GM12878 (cell line): Measurements from ENCODE around the gene TFR2. TPM values are rescaled to one million over a fixed set of nuclear protein-coding genes. Genes with fewer than 3 reads are reported as not detected.

Experiments
- ATAC-seq: fragments of 200-7000 bp; cut with Tn5 transposase; 3 replicates; pipeline ENCODE4 v1.9.1; 2020; ENCODE audit warnings: mild to moderate bottlenecking, moderate library complexity
- BruUV-seq: library from RNA; stranded (reverse); fragments of 400-500 nt; replicated peaks from 2 replicates; lab custom pipeline; 2021; lab: Mats Ljungman, UMichigan
- CTCF ChIA-PET: fragments of 300-600 bp; sonication (Branson Sonifier 250); formaldehyde crosslinking; extraction: SDS; loops from one replicate; lab custom pipeline; 2021; ENCODE audit warnings: inconsistent platforms; lab: Yijun Ruan, JAX
- POLR2A ChIA-PET: fragments of 350-600 bp; formaldehyde crosslinking; extraction: SDS; loops from one replicate; lab custom pipeline; 2021; ENCODE audit warnings: inconsistent platforms; lab: Charles Lee
- RAD21 ChIA-PET: fragments of 300-600 bp; sonication (Branson Sonifier 250); formaldehyde crosslinking; loops from one replicate; lab custom pipeline; 2023; ENCODE audit warnings: antibody characterized with exemption; ENCODE audit not compliant: unreplicated experiment; lab: Charles Lee
- SMC1A ChIA-PET: fragments of 300-600 bp; sonication (Branson Sonifier 250); formaldehyde crosslinking; loops from one replicate; lab custom pipeline; 2023; ENCODE audit not compliant: unreplicated experiment, uncharacterized antibody; lab: Charles Lee
- DNase-seq: peaks from one replicate; pipeline ENCODE4 v3.0.0-alpha.2; 2011; ENCODE audit warnings: low read depth, low spot score
- FAIRE-seq: peaks from 3 replicates; lab custom pipeline; 2011; peaks lifted over from hg19 to GRCh38; lab: Jason Lieb, UNC
- H2AFZ ChIP-seq: 2 replicates; pipeline ENCODE4 v1.6.0; 2011; ENCODE audit warnings: low read depth, low read length, control low read depth; ENCODE audit not compliant: control insufficient read depth
- H3K27ac ChIP-seq: 2 replicates; pipeline ENCODE4 v1.5.1; 2011; ENCODE audit warnings: control low read depth; ENCODE audit not compliant: control insufficient read depth, insufficient read depth
- H3K27me3 ChIP-seq, 2 experiments: replicated peaks in 1 of 2; 2 replicates each; pipeline versions ENCODE4 v1.6.0 to v1.6.1; 2011; ENCODE audit warnings: low read length in 1 of 2; ENCODE audit not compliant: control insufficient read depth in 2 of 2, insufficient read depth in 2 of 2
- H3K36me3 ChIP-seq, 2 experiments: 2 replicates each; pipeline ENCODE4 v1.5.1; 2011; ENCODE audit warnings: low read length in 1 of 2; ENCODE audit not compliant: control insufficient read depth in 2 of 2, insufficient read depth in 2 of 2
- H3K4me1 ChIP-seq: 2 replicates; pipeline ENCODE4 v1.6.1; 2011; ENCODE audit warnings: mild to moderate bottlenecking, low read length, moderate library complexity, mixed read lengths; ENCODE audit not compliant: control insufficient read depth, insufficient read depth
- H3K4me2 ChIP-seq: 2 replicates; pipeline ENCODE4 v1.6.0; 2011; ENCODE audit warnings: control low read depth; ENCODE audit not compliant: control insufficient read depth, insufficient read depth
- H3K4me3 ChIP-seq: fragments of 200-600 bp; sonication (generic); 2 replicates; pipeline ENCODE4 v1.5.1; 2016
- H3K79me2 ChIP-seq: 2 replicates; pipeline ENCODE4 v1.6.0; 2011; ENCODE audit warnings: low read length; ENCODE audit not compliant: control insufficient read depth, insufficient read depth
- H3K9ac ChIP-seq: 2 replicates; pipeline ENCODE4 v1.8.0; 2011; ENCODE audit warnings: low read length, control low read depth, mixed read lengths; ENCODE audit not compliant: control insufficient read depth, insufficient read depth
- H3K9me3 ChIP-seq: replicated peaks from 3 replicates; pipeline ENCODE4 v1.5.1; 2011; ENCODE audit warnings: mild to moderate bottlenecking, low read length; ENCODE audit not compliant: control insufficient read depth, insufficient read depth
- H4K20me1 ChIP-seq: 2 replicates; pipeline ENCODE4 v1.6.0; 2011; ENCODE audit not compliant: control insufficient read depth, insufficient read depth
- BMI1 ChIP-seq: fragments of 450-650 bp; IDR thresholded peaks from 2 replicates; pipeline ENCODE4 v1.6.1; 2016; ENCODE audit warnings: mild to moderate bottlenecking, moderate library complexity, borderline replicate concordance
- CHD4 ChIP-seq: fragments of 200-600 bp; sonication (generic); IDR thresholded peaks from 2 replicates; pipeline ENCODE4 v1.6.1; 2016; ENCODE audit warnings: mild to moderate bottlenecking
- CREB1 ChIP-seq: IDR thresholded peaks from 2 replicates; pipeline ENCODE4 v1.6.1; 2012; ENCODE audit warnings: low read depth, mild to moderate bottlenecking, inconsistent platforms
- CREM ChIP-seq: IDR thresholded peaks from 2 replicates; pipeline ENCODE4 v1.6.1; 2014; ENCODE audit warnings: antibody characterized with exemption, low read depth
- NFIC ChIP-seq: IDR thresholded peaks from 2 replicates; pipeline ENCODE4 v1.6.1; 2012; ENCODE audit warnings: low read depth, mild to moderate bottlenecking, inconsistent platforms, low read length, moderate library complexity
- NR2F1 ChIP-seq: fragments of 450-650 bp; conservative IDR thresholded peaks from 2 replicates; pipeline ENCODE4 v1.6.1; 2017; ENCODE audit warnings: mild to moderate bottlenecking
- WGBS: methylation state at CpG from one replicate; pipeline ENCODE4 v1.1.6; 2016; ENCODE audit warnings: low lambda C conversion rate; ENCODE audit not compliant: insufficient replicate concordance, insufficient coverage; ENCODE audit errors: missing lambda C conversion rate; 5-methylcytosine and 5-hydroxymethylcytosine counted together
- in situ Hi-C: fragments of 300-500 bp; cut with MboI; formaldehyde crosslinking; loops from 9 replicates; pipeline ENCODE4 v1.14.3; 2018; ENCODE audit warnings: mixed read lengths
- intact Hi-C: fragments of 100-400 bp; cut with micrococcal nuclease; formaldehyde crosslinking; loops from one replicate; pipeline ENCODE4 v1.14.2; 2022; ENCODE audit not compliant: unreplicated experiment
- polyA plus RNA-seq, 11 experiments: library from polyadenylated mRNA; depleted of rRNA in 4 of 11; unstranded in 6 of 11; stranded (reverse) in 5 of 11; fragments of >200 nt; fragmentation: Nextera tagmentation in 4 of 11; fragmentation: Illumina TruSeq in 1 of 11; extraction: Ambion mirVana in 4 of 11; extraction: Trizol in 1 of 11; gene quantifications; 1 replicate in 1 of 11; 2 replicates in 10 of 11; pipeline versions ENCODE4 v1.2.1 to v1.2.3, GENCODE V29; 2011 to 2016; ENCODE audit warnings: inconsistent platforms in 2 of 11, missing spikeins in 2 of 11, low read depth in 1 of 11
- total RNA-seq, 4 experiments: library from RNA; depleted of rRNA in 3 of 4; stranded (reverse); fragments of >200 nt in 3 of 4; fragmentation: Illumina TruSeq in 1 of 4; extraction: Trizol in 1 of 4; gene quantifications; 2 replicates each; pipeline versions ENCODE4 v1.2.1 to v1.2.3, GENCODE V29; 2013 to 2021

TFR2 gene
- total and polyA plus RNA-seq, 10 of the 15 experiments (the other 5 are each of a cell fraction or from before 2014, with no cell fraction given) = 0.30 to 7.2 (median 1.8) TPM

DNA sequence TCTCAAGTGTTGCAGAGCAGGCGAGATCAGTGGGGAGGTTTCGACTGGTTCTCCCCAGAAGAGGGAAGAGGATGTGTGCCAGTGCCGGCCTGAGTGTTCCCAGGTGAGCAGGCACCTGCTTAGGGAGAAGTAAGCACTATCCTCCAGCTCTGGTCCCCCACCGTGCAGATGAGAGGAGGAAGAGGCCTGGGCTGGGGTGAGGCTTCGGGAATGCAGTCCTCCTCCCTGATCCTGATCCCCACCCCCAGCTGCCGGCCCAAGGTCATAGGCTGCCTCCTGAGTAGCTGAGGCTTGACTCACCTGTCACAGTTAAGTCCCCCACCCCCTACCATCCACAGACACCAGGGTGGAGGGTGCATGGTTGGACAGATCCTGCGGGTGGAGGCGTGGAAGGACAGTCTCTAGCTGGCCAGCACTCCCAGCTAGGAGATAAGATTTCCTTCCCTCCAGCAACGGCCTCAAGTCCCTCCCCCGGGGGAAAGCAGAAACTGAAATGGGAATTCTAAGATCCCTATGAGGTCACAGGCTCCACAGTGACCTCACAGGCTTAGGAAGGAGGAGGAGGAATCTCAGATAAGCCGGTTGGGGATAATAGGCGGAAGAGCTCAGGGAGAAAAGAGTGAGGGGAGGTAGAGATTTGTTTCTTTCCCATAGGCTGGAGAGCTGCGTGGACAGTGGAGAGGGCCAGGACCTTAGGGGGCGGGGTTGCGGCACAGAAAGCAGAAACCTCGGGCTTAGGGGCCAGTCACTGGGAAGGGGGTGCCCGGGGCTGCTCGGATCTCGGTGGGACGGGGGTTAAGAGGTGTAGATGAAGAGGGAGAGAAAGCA is 56.5 kb downstream of the TFR2 start:
- in situ Hi-C loops (no loop called here), intact Hi-C loops (no loop called here)
- no peak for TF ChIP-seq CHD4
- 0 out of 2 replicates have a peak, but pooled peaks have one; percentile 19 for TF ChIP-seq NR2F1
- 0 out of 2 replicates have a peak, but pooled peaks have one; percentile 53 for TF ChIP-seq CREB1
- no peak for TF ChIP-seq BMI1
- TF ChIP-seq CREM = 0 out of 2 replicates have a peak, but pooled peaks have one; percentile 27
- no peak for TF ChIP-seq NFIC
- no peak overlapping the region for H2AFZ ChIP-seq
- no peak for FAIRE-seq
- no peaks in the 10 kb centered on the region for H4K20me1 ChIP-seq
- peaks cover 32% of the 10 kb centered on the region for H3K79me2 ChIP-seq
- no peak for ATAC-seq
- peaks cover 24% of the 10 kb centered on the region for H3K4me1 ChIP-seq
- CTCF ChIA-PET = interaction anchor here (0.6 to 11.6 kb wide), 13 partner anchors 12 to 268 kb away, joined by 3 to 190 read pairs (median 5); partner anchors contain the start of genes GIGYF1, MOSPD3, POP7 and PPP1R35
- peaks cover 6 to 10% of the 10 kb centered on the region in 2 experiments for H3K36me3 ChIP-seq
- peak overlapping the region; percentile 95 for H3K4me2 ChIP-seq
- peak overlapping the region; percentile 83 for H3K4me3 ChIP-seq
- no peaks in the 10 kb centered on the region for H3K27me3 ChIP-seq
- DNase-seq = no peak
- no peaks in the 10 kb centered on the region for H3K9me3 ChIP-seq
- H3K9ac ChIP-seq = peak overlapping the region; percentile 86
- WGBS = 2% methylated on average over 20 of the region's 20 CpGs
- SMC1A ChIA-PET = interaction anchor here (0.8 to 4.6 kb wide), 12 partner anchors 14 to 121 kb away, joined by 3 to 19 read pairs (median 4); partner anchors contain the start of genes MOSPD3, POP7 and TSC22D4
- peak overlapping the region; percentile 45 for H3K27ac ChIP-seq
- BruUV-seq = TSS peak; percentile 43
- RAD21 ChIA-PET = interaction anchor here (0.9 to 4.2 kb wide), 17 partner anchors 18 to 155 kb away, joined by 3 to 21 read pairs (median 8); partner anchors contain the start of genes AGFG2, MEPCE, MOSPD3 and POP7
- POLR2A ChIA-PET = interaction anchor here (0.5 to 4.3 kb wide), 19 partner anchors 14 to 156 kb away, joined by 3 to 47 read pairs (median 4); partner anchors contain the start of genes AGFG2, GNB2, MOSPD3 and ZCWPW1
